ENCODE data around the gene NDUFV3.

DNA sequence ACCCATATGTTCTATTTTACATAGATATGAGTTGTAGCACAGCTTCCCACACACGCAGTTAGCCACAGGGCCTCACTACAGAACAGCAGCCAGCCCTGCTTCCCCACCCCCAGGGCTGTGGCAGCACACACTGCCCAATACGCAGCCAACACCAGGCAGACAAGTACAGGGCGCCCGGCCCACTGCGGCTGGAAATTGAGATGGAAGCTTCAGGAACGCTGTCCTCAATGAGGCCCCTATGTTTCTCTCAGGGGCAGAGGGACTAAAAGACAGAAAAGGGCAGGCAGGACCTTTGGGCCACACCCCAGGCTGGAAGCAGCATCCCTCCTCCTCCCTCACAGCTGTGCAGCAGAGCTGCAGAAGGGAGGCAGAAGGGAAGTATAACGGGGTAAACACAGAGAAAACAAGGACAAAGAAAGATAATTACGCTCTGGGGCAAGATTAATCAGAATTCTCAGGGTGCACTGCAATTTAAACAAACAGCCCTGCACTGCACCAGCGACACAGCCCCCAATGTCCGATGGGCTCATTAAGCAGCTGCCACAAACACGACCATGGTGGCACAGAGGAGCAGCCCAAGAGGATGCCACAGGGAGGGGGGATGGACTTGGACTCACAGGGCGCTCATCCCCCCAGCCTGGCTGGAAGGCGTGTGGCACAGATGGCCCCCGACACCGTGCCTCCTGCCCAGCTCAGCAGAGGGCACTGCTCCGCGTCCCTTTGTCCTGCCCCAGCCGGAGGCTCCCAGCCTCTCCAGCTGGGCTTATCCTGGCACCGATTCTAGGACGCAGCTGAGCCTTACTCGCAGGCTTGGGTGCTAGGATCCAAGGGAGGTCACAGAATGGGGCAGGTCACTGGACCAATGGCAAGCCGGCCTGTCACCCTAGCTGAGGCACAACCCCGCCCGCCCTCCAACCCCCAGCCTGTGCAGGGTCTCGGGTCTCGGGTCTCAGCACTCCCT is 28.0 kb upstream of the NDUFV3 start:
- TF ChIP-seq, protein P1, sequence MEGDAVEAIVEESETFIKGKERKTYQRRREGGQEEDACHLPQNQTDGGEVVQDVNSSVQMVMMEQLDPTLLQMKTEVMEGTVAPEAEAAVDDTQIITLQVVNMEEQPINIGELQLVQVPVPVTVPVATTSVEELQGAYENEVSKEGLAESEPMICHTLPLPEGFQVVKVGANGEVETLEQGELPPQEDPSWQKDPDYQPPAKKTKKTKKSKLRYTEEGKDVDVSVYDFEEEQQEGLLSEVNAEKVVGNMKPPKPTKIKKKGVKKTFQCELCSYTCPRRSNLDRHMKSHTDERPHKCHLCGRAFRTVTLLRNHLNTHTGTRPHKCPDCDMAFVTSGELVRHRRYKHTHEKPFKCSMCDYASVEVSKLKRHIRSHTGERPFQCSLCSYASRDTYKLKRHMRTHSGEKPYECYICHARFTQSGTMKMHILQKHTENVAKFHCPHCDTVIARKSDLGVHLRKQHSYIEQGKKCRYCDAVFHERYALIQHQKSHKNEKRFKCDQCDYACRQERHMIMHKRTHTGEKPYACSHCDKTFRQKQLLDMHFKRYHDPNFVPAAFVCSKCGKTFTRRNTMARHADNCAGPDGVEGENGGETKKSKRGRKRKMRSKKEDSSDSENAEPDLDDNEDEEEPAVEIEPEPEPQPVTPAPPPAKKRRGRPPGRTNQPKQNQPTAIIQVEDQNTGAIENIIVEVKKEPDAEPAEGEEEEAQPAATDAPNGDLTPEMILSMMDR (conservative IDR thresholded peaks at IDR 0.05; ENCODE audit: low read depth, low read length): no peak
- TF ChIP-seq EZH2 (IDR thresholded peaks at IDR 0.05; ENCODE audit: borderline replicate concordance, low read depth, low read length, poor library complexity, severe bottlenecking): no peak
